GM23248 (cell line): ENCODE measurements around the gene CPEB3. TPM values are rescaled to one million over a fixed set of nuclear protein-coding genes. Genes with fewer than 3 reads are reported as not detected.
A peak's percentile ranks its signal among the peaks of the same experiment; 100 is the strongest.

Experiments used
- DNase-seq: peaks from one replicate; pipeline ENCODE4 v3.0.0-alpha.2; 2015
- H2AFZ ChIP-seq: fragments of 200-600 bp; sonication (generic); 2 replicates; pipeline ENCODE4 v1.6.1; 2016; ENCODE audit warnings: antibody characterized with exemption
- H3F3A ChIP-seq: fragments of 200-600 bp; sonication (generic); 2 replicates; pipeline ENCODE4 v1.6.1; 2016; ENCODE audit warnings: mild to moderate bottlenecking, antibody characterized with exemption, mixed run types; ENCODE audit not compliant: insufficient read depth
- H3K27ac ChIP-seq: fragments of 200-600 bp; sonication (generic); 2 replicates; pipeline ENCODE4 v1.5.1; 2016; ENCODE audit warnings: mild to moderate bottlenecking
- H3K27me3 ChIP-seq: fragments of 200-600 bp; sonication (generic); replicated peaks from 2 replicates; pipeline ENCODE4 v1.6.1; 2016; ENCODE audit warnings: mild to moderate bottlenecking; ENCODE audit not compliant: insufficient read depth
- H3K36me3 ChIP-seq: fragments of 200-600 bp; sonication (generic); 2 replicates; pipeline ENCODE4 v1.6.1; 2016; ENCODE audit warnings: low read depth, mild to moderate bottlenecking
- H3K4me1 ChIP-seq: fragments of 200-600 bp; sonication (generic); 2 replicates; pipeline ENCODE4 v1.6.1; 2016; ENCODE audit warnings: mild to moderate bottlenecking; ENCODE audit not compliant: insufficient read depth
- H3K4me2 ChIP-seq: fragments of 200-600 bp; sonication (generic); one replicate; pipeline ENCODE4 v1.6.1; 2016; ENCODE audit warnings: mild to moderate bottlenecking; ENCODE audit not compliant: unreplicated experiment
- H3K4me3 ChIP-seq: fragments of 200-600 bp; sonication (generic); 2 replicates; pipeline ENCODE4 v1.5.1; 2016; ENCODE audit warnings: mild to moderate bottlenecking
- H3K79me2 ChIP-seq: fragments of 200-600 bp; sonication (generic); 2 replicates; pipeline ENCODE4 v1.6.1; 2016; ENCODE audit warnings: mild to moderate bottlenecking; ENCODE audit not compliant: insufficient read depth
- H3K9ac ChIP-seq: fragments of 200-600 bp; sonication (generic); 2 replicates; pipeline ENCODE4 v1.6.1; 2016; ENCODE audit warnings: mild to moderate bottlenecking
- H3K9me2 ChIP-seq: fragments of 200-600 bp; sonication (generic); 2 replicates; pipeline ENCODE4 v1.6.1; 2016; ENCODE audit warnings: mixed run types, mild to moderate bottlenecking, moderate library complexity; ENCODE audit not compliant: insufficient read depth
- H3K9me3 ChIP-seq: fragments of 200-600 bp; sonication (generic); one replicate; pipeline ENCODE4 v1.6.1; 2017; ENCODE audit warnings: low read depth
- H4K20me1 ChIP-seq: fragments of 200-600 bp; sonication (generic); 2 replicates; pipeline ENCODE4 v1.6.0; 2016; ENCODE audit not compliant: insufficient read depth
- EZH2 ChIP-seq: fragments of 200-600 bp; sonication (generic); IDR thresholded peaks from 2 replicates; pipeline ENCODE4 v1.6.1; 2018; ENCODE audit warnings: antibody characterized with exemption, mild to moderate bottlenecking; ENCODE audit not compliant: insufficient read depth, poor library complexity, severe bottlenecking
- EZH2phosphoT487 ChIP-seq: fragments of 200-600 bp; sonication (generic); IDR thresholded peaks from 2 replicates; pipeline ENCODE4 v1.6.1; 2018; ENCODE audit warnings: antibody characterized with exemption, moderate library complexity, mild to moderate bottlenecking, low read depth; ENCODE audit not compliant: insufficient read depth
- WGBS, 2 experiments: methylation state at CpG; one replicate each; pipeline ENCODE4 v1.1.6; 2015 to 2017; ENCODE audit warnings: low lambda C conversion rate in 2 of 2, low coverage in 1 of 2; ENCODE audit errors: missing lambda C conversion rate in 2 of 2; 5-methylcytosine and 5-hydroxymethylcytosine counted together
- in situ Hi-C: fragments of 300-500 bp; cut with MboI; formaldehyde crosslinking; loops from 2 replicates; pipeline ENCODE4 v1.15.0; 2020
- polyA plus RNA-seq: library from polyadenylated mRNA; unstranded; fragments of >200 nt; fragmentation: Nextera tagmentation; extraction: Ambion mirVana; gene quantifications from 2 replicates; pipeline ENCODE4 v1.2.1, GENCODE V29; 2016
- total RNA-seq: library from RNA; depleted of rRNA; stranded (reverse); fragments of >200 nt; shearing (Covaris generic); gene quantifications from 2 replicates; pipeline ENCODE4 v1.2.3, GENCODE V29; 2014

The CPEB3 gene
- total and polyA plus RNA-seq, 2 experiments from 2014 or later, result 0.60 to 1.1 TPM

DNA sequence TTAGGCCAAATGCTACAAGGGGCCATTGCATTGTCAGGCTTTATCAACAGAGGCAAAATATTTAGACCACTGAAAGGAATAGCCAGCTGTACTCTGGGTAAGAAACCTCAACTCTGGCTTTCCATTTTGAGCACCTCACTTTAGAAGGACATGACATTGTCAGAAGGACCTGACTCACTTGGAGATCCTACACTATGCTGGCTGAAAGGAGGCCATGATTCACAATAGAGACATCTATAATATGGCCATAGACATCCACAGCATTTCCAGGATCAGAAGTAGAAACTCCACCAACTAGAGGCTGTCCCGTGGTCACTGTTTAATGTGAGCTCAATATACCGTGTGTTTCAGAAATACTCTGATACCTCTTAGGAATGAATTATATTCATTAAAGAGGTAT, 226.4 kb downstream of the CPEB3 start:
- WGBS, 2 experiments, result 86 to 95% methylated on average over 2 of the region's 2 CpGs
- H2AFZ ChIP-seq, result no peak overlapping the region
- no peak overlapping the region for H3K9ac ChIP-seq
- peak; percentile 37 for DNase-seq
- no peak for TF ChIP-seq EZH2
- TF ChIP-seq EZH2phosphoT487, result no peak
- in situ Hi-C loops, result no loop called here
- no peaks in the 10 kb centered on the region for H3K27me3 ChIP-seq
- H3K9me2 ChIP-seq, result no peaks in the 10 kb centered on the region
- no peaks in the 10 kb centered on the region for H4K20me1 ChIP-seq
- no peak overlapping the region for H3K4me2 ChIP-seq
- no peak overlapping the region for H3K27ac ChIP-seq
- peaks cover 5% of the 10 kb centered on the region; the same call in 1 of the 2 replicates for H3K4me1 ChIP-seq
- no peaks in the 10 kb centered on the region for H3K9me3 ChIP-seq
- 0 out of 2 replicates have a peak, but pooled peaks cover 4% of the 10 kb centered on the region for H3F3A ChIP-seq
- no peaks in the 10 kb centered on the region for H3K79me2 ChIP-seq
- H3K36me3 ChIP-seq, result no peaks in the 10 kb centered on the region
- H3K4me3 ChIP-seq, result no peak overlapping the region

GRCh38 chr10:92062273-92062672, 228.6 kb downstream of the CPEB3 start:
- Histone ChIP-seq H3K4me2 (no peak overlapping the region), H3K27ac (no peak overlapping the region), H3K9me2 (no peaks in the 10 kb centered on the region), H3K36me3 (no peaks in the 10 kb centered on the region), H3K9me3 (no peaks in the 10 kb centered on the region), H3K9ac (no peak overlapping the region), H3F3A (0 out of 2 replicates have a peak, but pooled peaks cover 4% of the 10 kb centered on the region), H2AFZ (no peak overlapping the region), H3K4me3 (no peak overlapping the region), H4K20me1 (no peaks in the 10 kb centered on the region), H3K27me3 (no peaks in the 10 kb centered on the region), H3K4me1 (peaks cover 5% of the 10 kb centered on the region; the same call in 1 of the 2 replicates), H3K79me2 (no peaks in the 10 kb centered on the region)
- DNase-seq, result no peak
- WGBS, 2 experiments, result 95 to 100% methylated on average over 1 of the region's 1 CpG
- TF ChIP-seq EZH2, result no peak
- no peak for TF ChIP-seq EZH2phosphoT487
- in situ Hi-C loops, result no loop called here

- Histone ChIP-seq H3K9me2 (no peaks in the 10 kb centered on the region), H3K9ac (no peak overlapping the region), H3K36me3 (no peaks in the 10 kb centered on the region), H3K27me3 (no peaks in the 10 kb centered on the region), H3K27ac (no peak overlapping the region), H3K4me1 (no peaks in the 10 kb centered on the region), H3F3A (no peaks in the 10 kb centered on the region), H4K20me1 (no peaks in the 10 kb centered on the region), H2AFZ (no peak overlapping the region), H3K79me2 (no peaks in the 10 kb centered on the region), H3K9me3 (no peaks in the 10 kb centered on the region), H3K4me3 (no peak overlapping the region), H3K4me2 (no peak overlapping the region)
- no peak for DNase-seq
- in situ Hi-C loops, result no loop called here
- no peak for TF ChIP-seq EZH2
- TF ChIP-seq EZH2phosphoT487, result no peak
Measured at GRCh38 chr10:92054807-92055206, 236.1 kb downstream of the CPEB3 start.

DNA sequence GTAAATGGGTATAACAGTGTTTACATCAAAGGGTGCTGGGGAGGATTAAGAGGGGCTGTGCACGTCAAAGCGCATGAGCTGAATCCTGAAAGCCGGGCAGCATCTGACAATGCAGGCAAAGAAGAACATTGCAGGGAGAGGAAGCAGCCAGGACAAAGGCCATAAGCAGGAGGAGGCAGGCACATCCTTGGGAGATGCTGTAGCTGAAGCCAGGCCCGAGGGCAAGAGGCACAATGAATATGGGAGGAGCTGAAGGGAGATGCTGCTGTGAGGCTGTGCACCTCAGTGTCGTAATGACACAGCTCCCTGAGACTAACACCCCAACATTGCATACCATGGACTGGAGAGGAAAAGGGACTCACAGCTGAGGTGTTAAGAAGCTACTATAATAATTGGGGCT, 238.1 kb downstream of the CPEB3 start:
- Histone ChIP-seq H3K36me3 (no peaks in the 10 kb centered on the region), H4K20me1 (no peaks in the 10 kb centered on the region), H3K27ac (no peak overlapping the region), H3K9ac (no peak overlapping the region), H3K27me3 (no peaks in the 10 kb centered on the region), H3K4me3 (no peak overlapping the region), H3K9me2 (no peaks in the 10 kb centered on the region), H3K4me1 (no peaks in the 10 kb centered on the region), H3K79me2 (no peaks in the 10 kb centered on the region), H2AFZ (no peak overlapping the region), H3K4me2 (no peak overlapping the region), H3F3A (no peaks in the 10 kb centered on the region), H3K9me3 (no peaks in the 10 kb centered on the region)
- 85 to 88% methylated on average over 5 of the region's 5 CpGs for WGBS, 2 experiments
- TF ChIP-seq EZH2 (no peak), EZH2phosphoT487 (no peak)
- in situ Hi-C loops, result no loop called here
- DNase-seq, result no peak

- no peaks in the 10 kb centered on the region for H3K79me2 ChIP-seq
- whole genome bisulfite sequencing, 2 experiments, result 76 to 85% methylated on average over 18 of the region's 18 CpGs
- no peaks in the 10 kb centered on the region for H3K9me3 ChIP-seq
- no peaks in the 10 kb centered on the region for H4K20me1 ChIP-seq
- DNase-seq, result no peak
- H3K4me1 ChIP-seq, result no peaks in the 10 kb centered on the region
- no peaks in the 10 kb centered on the region for H3K36me3 ChIP-seq
- no peak overlapping the region for H3K4me2 ChIP-seq
- H3K27me3 ChIP-seq, result no peaks in the 10 kb centered on the region
- H3K27ac ChIP-seq, result no peak overlapping the region
- TF ChIP-seq EZH2 (no peak), EZH2phosphoT487 (no peak)
- in situ Hi-C loops, result no loop called here
- no peaks in the 10 kb centered on the region for H3K9me2 ChIP-seq
- peaks cover 5% of the 10 kb centered on the region; the same call in 1 of the 2 replicates for H3F3A ChIP-seq
- no peak overlapping the region for H3K9ac ChIP-seq
- H2AFZ ChIP-seq, result no peak overlapping the region
- H3K4me3 ChIP-seq, result no peak overlapping the region
Measured at GRCh38 chr10:92052088-92052487, 238.8 kb downstream of the CPEB3 start.
